Neutrophil (primary cell): Measurements from ENCODE around the gene PTGFRN.
"Not testable (repeated sequence)": the region's sequence is repeated elsewhere in the genome, so short reads cannot be mapped to it uniquely, and the experiment has no call there.

ENCODE experiments used
- H3K27ac ChIP-seq: fragments of 200-600 bp; sonication (generic); 2 replicates; pipeline ENCODE4 v1.5.1; 2016; ENCODE audit warnings: mild to moderate bottlenecking, moderate library complexity
- H3K27me3 ChIP-seq: fragments of 200-600 bp; sonication (generic); 2 replicates; pipeline ENCODE4 v1.6.0; 2016; ENCODE audit warnings: mild to moderate bottlenecking
- H3K36me3 ChIP-seq: fragments of 200-600 bp; sonication (generic); 2 replicates; pipeline ENCODE4 v1.5.1; 2017
- H3K4me1 ChIP-seq, 2 experiments: fragments of 200-600 bp in 1 of 2; sonication (generic) in 1 of 2; 1 replicate in 1 of 2; 2 replicates in 1 of 2; pipeline versions ENCODE4 v1.5.1 to v1.6.1; 2013 to 2016; ENCODE audit warnings: low read depth in 1 of 2, low read length in 1 of 2, mild to moderate bottlenecking in 1 of 2, moderate library complexity in 1 of 2; ENCODE audit not compliant: control insufficient read depth in 1 of 2, insufficient read depth in 1 of 2
- H3K4me3 ChIP-seq, 2 experiments: fragments of 200-600 bp in 1 of 2; sonication (generic) in 1 of 2; 1 replicate in 1 of 2; 2 replicates in 1 of 2; pipeline ENCODE4 v1.5.1; 2013 to 2016; ENCODE audit warnings: low read depth in 1 of 2, low read length in 1 of 2, mild to moderate bottlenecking in 1 of 2, moderate library complexity in 1 of 2
- H3K9me3 ChIP-seq: fragments of 200-600 bp; sonication (generic); 2 replicates; pipeline ENCODE4 v1.5.1; 2016
- CTCF ChIP-seq: fragments of 200-600 bp; sonication (generic); IDR thresholded peaks from 2 replicates; pipeline ENCODE4 v1.5.1; 2016; ENCODE audit warnings: antibody characterized with exemption

The PTGFRN gene

GRCh38 chr1:116971258-116971860 lies 61.6 kb downstream of the PTGFRN start:
- no peak overlapping the region for H3K27ac ChIP-seq

GRCh38 chr1:116971965-116972673 lies 62.4 kb downstream of the PTGFRN start:
- TF ChIP-seq CTCF: no peak
- Histone ChIP-seq H3K36me3 (no peaks in the 10 kb centered on the region), H3K4me3 (no peak overlapping the region), H3K4me1 (no peaks in the 10 kb centered on the region), H3K9me3 (no peaks in the 10 kb centered on the region), H3K27ac (no peak overlapping the region), H3K27me3 (peaks cover 13% of the 10 kb centered on the region)

More at GRCh38 chr1:116971258-116971860, 61.6 kb downstream of the PTGFRN start:
- Histone ChIP-seq H3K4me3 (no peak overlapping the region), H3K9me3 (no peaks in the 10 kb centered on the region), H3K27me3 (peaks cover 17% of the 10 kb centered on the region), H3K4me1 (no peaks in the 10 kb centered on the region), H3K36me3 (no peaks in the 10 kb centered on the region)
- no peak for TF ChIP-seq CTCF

- Histone ChIP-seq H3K9me3 (no peaks in the 10 kb centered on the region), H3K4me3 (no peak overlapping the region), H3K36me3 (no peaks in the 10 kb centered on the region), H3K27ac (no peak overlapping the region), H3K4me1 (no peaks in the 10 kb centered on the region), H3K27me3 (peaks cover 8% of the 10 kb centered on the region)
- no peak for TF ChIP-seq CTCF
Measured at GRCh38 chr1:116972674-116973030, 62.9 kb downstream of the PTGFRN start.

- not testable (repeated sequence) for H3K4me3 ChIP-seq, H3K4me1 ChIP-seq, H3K27ac ChIP-seq, H3K9me3 ChIP-seq, H3K36me3 ChIP-seq, H3K27me3 ChIP-seq
Measured at GRCh38 chr1:116980309-116980708, 70.6 kb downstream of the PTGFRN start.

- no peak overlapping the region for H3K27ac ChIP-seq
- H3K27me3 ChIP-seq: peaks cover 12% of the 10 kb centered on the region
- TF ChIP-seq CTCF: no peak
- no peaks in the 10 kb centered on the region for H3K9me3 ChIP-seq
- H3K4me1 ChIP-seq: peaks cover under 1 to 3% of the 10 kb centered on the region in 2 experiments
- no peak overlapping the region for H3K4me3 ChIP-seq
- no peaks in the 10 kb centered on the region for H3K36me3 ChIP-seq
Measured at GRCh38 chr1:116981521-116982037, 71.9 kb downstream of the PTGFRN start.

- H3K27me3 ChIP-seq: peaks cover 15% of the 10 kb centered on the region
- no peak overlapping the region for H3K27ac ChIP-seq
- H3K9me3 ChIP-seq: no peaks in the 10 kb centered on the region
- no peaks in the 10 kb centered on the region for H3K36me3 ChIP-seq
- no peak for TF ChIP-seq CTCF
- peaks cover 6 to 9% of the 10 kb centered on the region in 2 experiments for H3K4me1 ChIP-seq
- H3K4me3 ChIP-seq: no peak overlapping the region
Measured at GRCh38 chr1:116982319-116983004, 72.7 kb downstream of the PTGFRN start.
